ENCODE results near the gene FAM98C. TPM values are rescaled to one million over a fixed set of nuclear protein-coding genes. Genes with fewer than 3 reads are reported as not detected.

The FAM98C gene
- total and polyA plus RNA-seq, 9 donors, result 7.8 to 23.7 (median 18.8) TPM

- intact Hi-C loops (cut with DNase I), result loop anchor here in 1 of 4 donors (5.0 kb wide), 1 partner anchor 37 kb away; the partner anchor contains the start of gene CATSPERG
- TF ChIP-seq EP300 (IDR thresholded peaks at IDR 0.05) (peak; percentile 67), POLR2A (IDR thresholded peaks at IDR 0.05) (peak; percentile 88), CTCF (IDR thresholded peaks at IDR 0.05) (peak in 1 of 3 donors; percentile 20)
- 0 to 1% (median 0%) methylated on average over 65 of the region's 65 CpGs for WGBS, 3 donors
Observed at GRCh38 chr19:38374332-38375097, 28.4 kb upstream of the FAM98C start, which contains the start of gene PSMD8. PSMD8 (plus strand) TSS chr19:38374571; CDS start chr19:38374602, 31 bp downstream.

GRCh38 chr19:38375098-38375493, 27.8 kb upstream of the FAM98C start:
- H3K27me3 ChIP-seq, result no peaks in the 10 kb centered on the region
- H3K4me3 ChIP-seq, result peak overlapping the region; percentile 70
- H3K27ac ChIP-seq, result peak overlapping the region; percentile 0 to 59
- 0 to 1% (median 1%) methylated on average over 18 of the region's 18 CpGs for WGBS, 3 donors
- TF ChIP-seq POLR2A (IDR thresholded peaks at IDR 0.05) (no peak), EP300 (IDR thresholded peaks at IDR 0.05) (no peak), CTCF (IDR thresholded peaks at IDR 0.05) (no peak)
- H3K36me3 ChIP-seq, result no peaks in the 10 kb centered on the region
- DNase-seq, result no peak
- peaks cover 15% of the 10 kb centered on the region for H3K4me1 ChIP-seq (ENCODE audit: insufficient read depth)
- no peaks in the 10 kb centered on the region for H3K9me3 ChIP-seq
- intact Hi-C loops (cut with DNase I), result no loop called here

More at GRCh38 chr19:38374332-38375097, 28.4 kb upstream of the FAM98C start, which contains the start of gene PSMD8:
- Histone ChIP-seq H3K36me3 (no peaks in the 10 kb centered on the region), H3K9me3 (no peaks in the 10 kb centered on the region), H3K27ac (peak within 1 kb of the TSS; percentile 0 to 59), H3K4me3 (peak within 1 kb of the TSS; percentile 70), H3K4me1 (ENCODE audit: insufficient read depth) (peaks cover 15% of the 10 kb centered on the region), H3K27me3 (no peaks in the 10 kb centered on the region)
- DNase-seq, result peak; percentile 97 to 98 (median 98)

GRCh38 chr19:38375748-38376147, 27.1 kb upstream of the FAM98C start:
- Histone ChIP-seq H3K36me3 (no peaks in the 10 kb centered on the region), H3K9me3 (no peaks in the 10 kb centered on the region), H3K27me3 (no peaks in the 10 kb centered on the region), H3K4me1 (ENCODE audit: insufficient read depth) (peaks cover 15% of the 10 kb centered on the region), H3K27ac (no peak overlapping the region), H3K4me3 (peak overlapping the region; percentile 70)
- DNase-seq, result no peak
- 71 to 75% (median 75%) methylated on average over 5 of the region's 5 CpGs for WGBS, 3 donors
- intact Hi-C loops (cut with DNase I), result no loop called here
- TF ChIP-seq POLR2A (IDR thresholded peaks at IDR 0.05), result no peak
- no peak for TF ChIP-seq CTCF (IDR thresholded peaks at IDR 0.05)
- TF ChIP-seq EP300 (IDR thresholded peaks at IDR 0.05), result no peak

GRCh38 chr19:38376576-38376975, 26.3 kb upstream of the FAM98C start:
- H3K4me1 ChIP-seq (ENCODE audit: insufficient read depth), result peaks cover 15% of the 10 kb centered on the region
- H3K4me3 ChIP-seq, result no peak overlapping the region
- no peak for DNase-seq
- no peaks in the 10 kb centered on the region for H3K36me3 ChIP-seq
- WGBS, 3 donors, result 65 to 78% (median 69%) methylated on average over 3 of the region's 3 CpGs
- no peak overlapping the region for H3K27ac ChIP-seq
- intact Hi-C loops (cut with DNase I), result no loop called here
- no peak for TF ChIP-seq CTCF (IDR thresholded peaks at IDR 0.05)
- TF ChIP-seq POLR2A (IDR thresholded peaks at IDR 0.05), result no peak
- TF ChIP-seq EP300 (IDR thresholded peaks at IDR 0.05), result no peak
- no peaks in the 10 kb centered on the region for H3K27me3 ChIP-seq
- H3K9me3 ChIP-seq, result no peaks in the 10 kb centered on the region
